ENCODE results near the gene SCO1. TPM values are rescaled to one million over a fixed set of nuclear protein-coding genes. Genes with fewer than 3 reads are reported as not detected.
A peak's percentile ranks its signal among the peaks of the same experiment; 100 is the strongest.

SCO1 gene
- total RNA-seq, 4 donors from 2014 or later: 11.9 to 34.2 (median 14.1) TPM

GRCh38 chr17:10648381-10648780 is 49.0 kb downstream of the SCO1 start:
- no peak for TF ChIP-seq CTCF (IDR thresholded peaks at IDR 0.05)
- no peak for TF ChIP-seq POLR2A (IDR thresholded peaks at IDR 0.05)
- TF ChIP-seq EP300 (IDR thresholded peaks at IDR 0.05): no peak
- TF ChIP-seq POLR2AphosphoS5 (IDR thresholded peaks at IDR 0.05): no peak
- H3K36me3 ChIP-seq: peaks cover 6% of the 10 kb centered on the region
- WGBS: 92% methylated on average over 5 of the region's 5 CpGs

GRCh38 chr17:10646392-10646990 is 50.8 kb downstream of the SCO1 start:
- Histone ChIP-seq H3K4me3 (no peak overlapping the region), H3K4me1 (peaks cover 3% of the 10 kb centered on the region), H3K27ac (no peak overlapping the region), H3K9me3 (no peaks in the 10 kb centered on the region), H3K36me3 (peaks cover 13% of the 10 kb centered on the region), H3K27me3 (no peaks in the 10 kb centered on the region)
- no peak for DNase-seq (ENCODE audit: low spot score in 2 of 2)
- TF ChIP-seq POLR2A (IDR thresholded peaks at IDR 0.05) (no peak), CTCF (IDR thresholded peaks at IDR 0.05) (peak; percentile 54 to 85), EP300 (IDR thresholded peaks at IDR 0.05) (no peak), POLR2AphosphoS5 (IDR thresholded peaks at IDR 0.05) (no peak)
- WGBS: 45% methylated on average over 8 of the region's 8 CpGs

More at GRCh38 chr17:10648381-10648780, 49.0 kb downstream of the SCO1 start:
- Histone ChIP-seq H3K27me3 (no peaks in the 10 kb centered on the region), H3K4me1 (peaks cover 3% of the 10 kb centered on the region), H3K27ac (no peak overlapping the region), H3K4me3 (no peak overlapping the region), H3K9me3 (no peaks in the 10 kb centered on the region)
- DNase-seq (ENCODE audit: low spot score in 2 of 2): no peak

GRCh38 chr17:10640475-10640874 is 56.9 kb downstream of the SCO1 start:
- 67% methylated on average over 3 of the region's 3 CpGs for WGBS
- Histone ChIP-seq H3K9me3 (no peaks in the 10 kb centered on the region), H3K4me3 (no peak overlapping the region), H3K27me3 (no peaks in the 10 kb centered on the region), H3K4me1 (no peaks in the 10 kb centered on the region), H3K27ac (no peak overlapping the region), H3K36me3 (peaks cover 42% of the 10 kb centered on the region)
- DNase-seq (ENCODE audit: low spot score in 2 of 2): no peak
- TF ChIP-seq POLR2A (IDR thresholded peaks at IDR 0.05) (no peak), CTCF (IDR thresholded peaks at IDR 0.05) (no peak), EP300 (IDR thresholded peaks at IDR 0.05) (no peak), POLR2AphosphoS5 (IDR thresholded peaks at IDR 0.05) (no peak)

- H3K27me3 ChIP-seq: no peaks in the 10 kb centered on the region
- H3K9me3 ChIP-seq: no peaks in the 10 kb centered on the region
- no peaks in the 10 kb centered on the region for H3K4me1 ChIP-seq
- TF ChIP-seq POLR2AphosphoS5 (IDR thresholded peaks at IDR 0.05) (no peak), CTCF (IDR thresholded peaks at IDR 0.05) (no peak), POLR2A (IDR thresholded peaks at IDR 0.05) (no peak), EP300 (IDR thresholded peaks at IDR 0.05) (no peak)
- no peak overlapping the region for H3K27ac ChIP-seq
- DNase-seq (ENCODE audit: low spot score in 2 of 2): no peak
- 94% methylated on average over 25 of the region's 25 CpGs for WGBS
- no peak overlapping the region for H3K4me3 ChIP-seq
- H3K36me3 ChIP-seq: peaks cover 48% of the 10 kb centered on the region
Observed at GRCh38 chr17:10638151-10638550, 59.2 kb downstream of the SCO1 start.

GRCh38 chr17:10635290-10635689 is 62.0 kb downstream of the SCO1 start:
- DNase-seq (ENCODE audit: low spot score in 2 of 2): no peak
- no peaks in the 10 kb centered on the region for H3K9me3 ChIP-seq
- no peak overlapping the region for H3K4me3 ChIP-seq
- TF ChIP-seq POLR2A (IDR thresholded peaks at IDR 0.05): no peak
- TF ChIP-seq POLR2AphosphoS5 (IDR thresholded peaks at IDR 0.05): no peak
- no peak for TF ChIP-seq CTCF (IDR thresholded peaks at IDR 0.05)
- TF ChIP-seq EP300 (IDR thresholded peaks at IDR 0.05): no peak
- no peaks in the 10 kb centered on the region for H3K27me3 ChIP-seq
- WGBS: 90% methylated on average over 14 of the region's 14 CpGs
- H3K36me3 ChIP-seq: peaks cover 38% of the 10 kb centered on the region
- H3K27ac ChIP-seq: no peak overlapping the region
- peaks cover 6% of the 10 kb centered on the region for H3K4me1 ChIP-seq
